ENCODE measurements around the gene SMARCA1. TPM values are rescaled to one million over a fixed set of nuclear protein-coding genes. Genes with fewer than 3 reads are reported as not detected.

Gene SMARCA1
- total RNA-seq, 1 donor from 2014 or later, result 118 TPM

GRCh38 chrX:129494887-129495286 is 28.4 kb downstream of the SMARCA1 start:
- Mint-ChIP-seq H3K36me3 (ENCODE audit: unreplicated experiment) (peaks cover 49% of the 10 kb centered on the region), H3K27me3 (ENCODE audit: unreplicated experiment) (no peaks in the 10 kb centered on the region), H3K27ac (ENCODE audit: unreplicated experiment) (no peak overlapping the region), H3K4me1 (ENCODE audit: unreplicated experiment) (peaks cover 10% of the 10 kb centered on the region), H3K9me3 (ENCODE audit: unreplicated experiment) (no peaks in the 10 kb centered on the region), H3K4me3 (ENCODE audit: unreplicated experiment) (no peak overlapping the region)
- TF ChIP-seq, protein P1, sequence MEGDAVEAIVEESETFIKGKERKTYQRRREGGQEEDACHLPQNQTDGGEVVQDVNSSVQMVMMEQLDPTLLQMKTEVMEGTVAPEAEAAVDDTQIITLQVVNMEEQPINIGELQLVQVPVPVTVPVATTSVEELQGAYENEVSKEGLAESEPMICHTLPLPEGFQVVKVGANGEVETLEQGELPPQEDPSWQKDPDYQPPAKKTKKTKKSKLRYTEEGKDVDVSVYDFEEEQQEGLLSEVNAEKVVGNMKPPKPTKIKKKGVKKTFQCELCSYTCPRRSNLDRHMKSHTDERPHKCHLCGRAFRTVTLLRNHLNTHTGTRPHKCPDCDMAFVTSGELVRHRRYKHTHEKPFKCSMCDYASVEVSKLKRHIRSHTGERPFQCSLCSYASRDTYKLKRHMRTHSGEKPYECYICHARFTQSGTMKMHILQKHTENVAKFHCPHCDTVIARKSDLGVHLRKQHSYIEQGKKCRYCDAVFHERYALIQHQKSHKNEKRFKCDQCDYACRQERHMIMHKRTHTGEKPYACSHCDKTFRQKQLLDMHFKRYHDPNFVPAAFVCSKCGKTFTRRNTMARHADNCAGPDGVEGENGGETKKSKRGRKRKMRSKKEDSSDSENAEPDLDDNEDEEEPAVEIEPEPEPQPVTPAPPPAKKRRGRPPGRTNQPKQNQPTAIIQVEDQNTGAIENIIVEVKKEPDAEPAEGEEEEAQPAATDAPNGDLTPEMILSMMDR (IDR thresholded peaks at IDR 0.05), result no peak
- no peak for DNase-seq (ENCODE audit: extremely low spot score, unreplicated experiment)

DNA sequence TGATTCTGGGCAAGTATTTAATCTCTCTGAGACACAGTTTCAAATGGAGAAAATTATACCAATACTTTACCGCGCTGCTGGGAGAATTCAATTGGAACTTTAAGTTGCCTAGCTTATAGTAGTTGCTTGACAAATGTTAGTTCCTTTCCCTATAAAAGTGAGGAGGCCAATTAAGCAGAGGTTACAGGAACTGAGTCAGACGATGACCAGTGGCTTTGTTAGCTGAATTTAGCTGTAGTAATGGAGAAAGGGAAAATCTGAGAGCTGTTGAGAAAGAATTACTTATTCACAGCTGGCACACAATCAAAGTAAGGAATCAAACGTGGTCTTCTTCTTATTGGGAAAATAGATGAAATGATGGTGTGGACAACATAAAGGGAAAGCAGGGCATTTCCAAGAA is 29.6 kb downstream of the SMARCA1 start:
- H3K27me3 Mint-ChIP-seq (ENCODE audit: unreplicated experiment), result no peaks in the 10 kb centered on the region
- peaks cover 10% of the 10 kb centered on the region for H3K4me1 Mint-ChIP-seq (ENCODE audit: unreplicated experiment)
- peaks cover 50% of the 10 kb centered on the region for H3K36me3 Mint-ChIP-seq (ENCODE audit: unreplicated experiment)
- peak overlapping the region; percentile 39 for H3K27ac Mint-ChIP-seq (ENCODE audit: unreplicated experiment)
- TF ChIP-seq, protein P1 (IDR thresholded peaks at IDR 0.05), result no peak
- no peak overlapping the region for H3K4me3 Mint-ChIP-seq (ENCODE audit: unreplicated experiment)
- DNase-seq (ENCODE audit: extremely low spot score, unreplicated experiment), result no peak
- no peaks in the 10 kb centered on the region for H3K9me3 Mint-ChIP-seq (ENCODE audit: unreplicated experiment)

- TF ChIP-seq, protein P1 (IDR thresholded peaks at IDR 0.05), result no peak
- H3K4me3 Mint-ChIP-seq (ENCODE audit: unreplicated experiment), result no peak overlapping the region
These were observed 33.0 kb downstream of the SMARCA1 start for GRCh38 chrX:129490330-129490729.

GRCh38 chrX:129488359-129488758 is 34.9 kb downstream of the SMARCA1 start:
- Mint-ChIP-seq H3K9me3 (ENCODE audit: unreplicated experiment) (no peaks in the 10 kb centered on the region), H3K4me3 (ENCODE audit: unreplicated experiment) (no peak overlapping the region), H3K27ac (ENCODE audit: unreplicated experiment) (no peak overlapping the region), H3K4me1 (ENCODE audit: unreplicated experiment) (no peaks in the 10 kb centered on the region), H3K27me3 (ENCODE audit: unreplicated experiment) (no peaks in the 10 kb centered on the region), H3K36me3 (ENCODE audit: unreplicated experiment) (peaks cover 52% of the 10 kb centered on the region)
- DNase-seq (ENCODE audit: extremely low spot score, unreplicated experiment), result no peak
- TF ChIP-seq, protein P1 (IDR thresholded peaks at IDR 0.05), result no peak

More at GRCh38 chrX:129490330-129490729, 33.0 kb downstream of the SMARCA1 start:
- Mint-ChIP-seq H3K36me3 (ENCODE audit: unreplicated experiment) (peaks cover 55% of the 10 kb centered on the region), H3K9me3 (ENCODE audit: unreplicated experiment) (no peaks in the 10 kb centered on the region), H3K27ac (ENCODE audit: unreplicated experiment) (no peak overlapping the region), H3K27me3 (ENCODE audit: unreplicated experiment) (no peaks in the 10 kb centered on the region), H3K4me1 (ENCODE audit: unreplicated experiment) (no peaks in the 10 kb centered on the region)
- no peak for DNase-seq (ENCODE audit: extremely low spot score, unreplicated experiment)

DNA sequence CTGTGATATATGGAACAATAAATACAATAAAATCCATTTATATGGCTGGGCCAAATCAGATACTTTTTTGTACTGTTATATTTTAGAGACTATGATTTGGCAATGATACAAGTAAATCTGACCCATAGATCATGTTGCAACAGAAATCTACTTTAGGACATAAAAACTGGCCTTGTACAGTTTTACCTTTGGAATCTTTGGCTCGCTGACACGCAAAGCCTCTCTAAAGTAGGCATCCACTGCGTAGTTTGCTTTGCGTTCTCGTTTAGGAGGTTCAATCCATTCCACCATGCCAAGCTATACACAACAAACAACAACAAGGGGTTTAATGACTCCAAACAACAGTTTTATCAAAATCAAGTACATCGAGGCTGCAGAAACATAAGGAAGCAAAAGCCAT is 42.4 kb downstream of the SMARCA1 start:
- Mint-ChIP-seq H3K9me3 (ENCODE audit: unreplicated experiment) (no peaks in the 10 kb centered on the region), H3K4me3 (ENCODE audit: unreplicated experiment) (no peak overlapping the region), H3K27me3 (ENCODE audit: unreplicated experiment) (no peaks in the 10 kb centered on the region), H3K27ac (ENCODE audit: unreplicated experiment) (no peak overlapping the region), H3K36me3 (ENCODE audit: unreplicated experiment) (peaks cover 37% of the 10 kb centered on the region), H3K4me1 (ENCODE audit: unreplicated experiment) (peaks cover 2% of the 10 kb centered on the region)
- TF ChIP-seq, protein P1 (IDR thresholded peaks at IDR 0.05), result no peak
- DNase-seq (ENCODE audit: extremely low spot score, unreplicated experiment), result no peak

Measured in osteocyte (in vitro differentiated cells).